ENCODE measurements around the gene TMEM14C. TPM values are rescaled to one million over a fixed set of nuclear protein-coding genes. Genes with fewer than 3 reads are reported as not detected.

Gene TMEM14C
- total RNA-seq, 4 donors from 2014 or later, result 140 to 178 (median 166) TPM

- TF ChIP-seq CTCF (IDR thresholded peaks at IDR 0.05; ENCODE audit: low read depth), result no peak
Measured at GRCh38 chr6:10696655-10697054, 26.2 kb upstream of the TMEM14C start.

DNA sequence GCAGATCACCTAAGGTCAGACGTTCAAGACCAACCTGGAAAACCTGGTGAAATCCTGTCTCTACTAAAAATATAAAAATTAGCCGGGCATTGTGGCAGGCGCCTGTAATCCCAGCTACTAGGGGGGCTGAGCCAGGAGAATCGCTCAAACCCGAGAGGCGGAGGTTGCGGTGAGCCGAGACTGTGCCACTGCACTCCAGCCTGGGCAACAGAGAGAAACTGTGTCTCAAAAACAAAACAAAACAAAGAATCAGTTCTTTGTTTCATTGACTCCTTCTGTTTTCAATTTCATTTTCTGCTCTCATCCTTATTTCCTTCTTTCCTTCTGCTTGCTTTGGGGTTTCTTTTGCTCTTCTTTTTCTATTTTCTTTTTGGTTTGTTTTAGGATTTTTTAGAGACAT is 8.9 kb upstream of the TMEM14C start:
- no peak for TF ChIP-seq CTCF (IDR thresholded peaks at IDR 0.05; ENCODE audit: low read depth)

GRCh38 chr6:10719296-10719963 is 3.4 kb upstream of the TMEM14C start:
- TF ChIP-seq CTCF (IDR thresholded peaks at IDR 0.05; ENCODE audit: low read depth), result no peak

DNA sequence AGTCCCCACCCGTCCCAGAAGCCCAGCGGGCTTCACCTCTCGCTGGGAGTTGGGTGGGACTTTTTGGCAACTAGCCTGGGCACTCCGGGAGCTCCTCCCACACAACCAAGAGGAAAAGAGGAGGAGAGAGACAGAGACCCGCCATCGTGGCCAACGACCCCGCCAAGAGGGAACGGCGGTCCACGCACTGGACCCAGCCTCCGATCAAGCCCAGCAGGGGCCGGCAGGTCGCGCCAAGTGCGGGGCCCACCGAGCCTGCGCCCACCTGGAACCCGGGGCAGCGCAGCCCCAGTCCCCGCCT is 3.0 kb upstream of the TMEM14C start:
- TF ChIP-seq CTCF (IDR thresholded peaks at IDR 0.05; ENCODE audit: low read depth), result no peak

GRCh38 chr6:10720265-10720959 is 2.5 kb upstream of the TMEM14C start:
- TF ChIP-seq CTCF (IDR thresholded peaks at IDR 0.05; ENCODE audit: low read depth), result no peak

- no peak for TF ChIP-seq CTCF (IDR thresholded peaks at IDR 0.05; ENCODE audit: low read depth)
Measured at GRCh38 chr6:10721850-10722569, 860 bp upstream of the TMEM14C start.

DNA sequence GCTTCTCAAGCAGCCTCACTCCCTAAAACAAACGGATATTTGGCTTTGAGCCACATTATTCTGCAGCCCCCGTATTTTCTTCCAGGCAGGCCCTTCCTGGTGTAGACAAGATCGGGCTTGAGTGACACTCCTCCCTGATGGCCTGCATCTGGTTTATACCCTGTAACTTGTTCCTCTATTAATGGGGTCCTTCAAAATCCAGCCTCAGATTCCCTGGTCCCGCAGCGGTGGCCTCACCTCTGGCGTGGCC is 375 bp upstream of the TMEM14C start:
- no peak for TF ChIP-seq CTCF (IDR thresholded peaks at IDR 0.05; ENCODE audit: low read depth)

Measured in subcutaneous adipose tissue (tissue), 4 donors.